Fibroblast of pulmonary artery (primary cell): ENCODE measurements around the gene TBC1D1.

Experiments used
- DNase-seq: peaks from one replicate; pipeline ENCODE4 v3.0.0-alpha.2; 2010; ENCODE audit warnings: low read depth
- H3K4me3 ChIP-seq: replicated peaks from 2 replicates; pipeline ENCODE4 v1.5.1; 2011; ENCODE audit warnings: low read depth, mild to moderate bottlenecking, control low read depth, low read length, moderate library complexity
- TF ChIP-seq, protein P1 (sequence below): IDR thresholded peaks from 2 replicates; pipeline ENCODE4 v1.5.1; 2011; ENCODE audit warnings: mild to moderate bottlenecking, control low read depth, low read length, inconsistent platforms; ENCODE audit errors: missing control alignments

TBC1D1 gene

DNA sequence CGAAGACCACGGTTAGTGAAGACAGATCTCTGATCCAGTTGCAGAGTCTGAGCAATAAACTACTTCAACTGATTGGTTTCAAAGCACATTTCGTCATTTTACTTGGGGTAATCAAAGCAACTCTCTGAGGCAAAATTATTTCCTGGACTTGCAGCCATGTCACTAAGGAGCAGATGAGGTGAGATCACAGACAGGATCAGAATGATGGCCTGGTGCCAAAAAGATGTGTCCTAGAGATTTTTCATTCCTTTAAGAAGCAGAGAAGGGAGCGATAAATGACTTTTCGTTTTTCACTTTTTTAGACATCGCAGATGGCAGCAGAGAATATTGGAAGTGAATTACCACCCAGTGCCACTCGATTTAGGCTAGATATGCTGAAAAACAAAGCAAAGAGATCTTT lies 153.2 kb downstream of the TBC1D1 start:
- H3K4me3 ChIP-seq, result no peak overlapping the region
- no peak for DNase-seq
- TF ChIP-seq, protein P1, sequence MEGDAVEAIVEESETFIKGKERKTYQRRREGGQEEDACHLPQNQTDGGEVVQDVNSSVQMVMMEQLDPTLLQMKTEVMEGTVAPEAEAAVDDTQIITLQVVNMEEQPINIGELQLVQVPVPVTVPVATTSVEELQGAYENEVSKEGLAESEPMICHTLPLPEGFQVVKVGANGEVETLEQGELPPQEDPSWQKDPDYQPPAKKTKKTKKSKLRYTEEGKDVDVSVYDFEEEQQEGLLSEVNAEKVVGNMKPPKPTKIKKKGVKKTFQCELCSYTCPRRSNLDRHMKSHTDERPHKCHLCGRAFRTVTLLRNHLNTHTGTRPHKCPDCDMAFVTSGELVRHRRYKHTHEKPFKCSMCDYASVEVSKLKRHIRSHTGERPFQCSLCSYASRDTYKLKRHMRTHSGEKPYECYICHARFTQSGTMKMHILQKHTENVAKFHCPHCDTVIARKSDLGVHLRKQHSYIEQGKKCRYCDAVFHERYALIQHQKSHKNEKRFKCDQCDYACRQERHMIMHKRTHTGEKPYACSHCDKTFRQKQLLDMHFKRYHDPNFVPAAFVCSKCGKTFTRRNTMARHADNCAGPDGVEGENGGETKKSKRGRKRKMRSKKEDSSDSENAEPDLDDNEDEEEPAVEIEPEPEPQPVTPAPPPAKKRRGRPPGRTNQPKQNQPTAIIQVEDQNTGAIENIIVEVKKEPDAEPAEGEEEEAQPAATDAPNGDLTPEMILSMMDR, result no peak

DNA sequence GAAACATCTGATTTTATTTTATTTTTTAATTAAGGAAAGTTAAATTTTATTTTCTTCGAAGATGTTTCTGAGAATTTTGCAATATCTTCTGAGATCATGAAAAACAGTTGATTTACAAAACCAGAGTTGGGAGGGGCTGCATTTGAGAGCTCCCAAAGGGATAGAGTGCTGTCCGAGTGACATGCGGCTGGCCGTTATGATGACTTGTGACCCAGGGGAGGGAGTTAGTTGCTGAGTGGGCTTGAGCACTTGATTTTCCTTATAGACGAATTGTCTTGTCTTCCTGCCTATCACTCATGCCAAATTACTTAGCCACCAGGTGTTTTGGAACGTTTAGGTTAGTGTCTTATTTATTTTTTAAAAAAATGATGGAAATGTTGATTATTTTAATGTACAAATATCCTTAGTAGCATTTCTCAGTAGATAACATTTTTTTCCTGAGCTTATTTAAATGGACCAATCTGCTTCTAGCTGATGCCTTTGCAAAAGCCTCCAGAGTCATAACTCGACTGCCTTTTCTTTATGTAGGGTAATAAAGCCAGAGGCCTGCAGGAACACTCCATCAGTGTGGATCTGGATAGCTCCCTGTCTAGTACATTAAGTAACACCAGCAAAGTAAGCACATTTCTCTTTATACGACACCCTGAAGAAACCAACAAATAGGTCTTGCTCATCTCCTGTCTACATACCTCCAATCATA lies 154.6 kb downstream of the TBC1D1 start:
- TF ChIP-seq, protein P1, result no peak
- no peak overlapping the region for H3K4me3 ChIP-seq
- no peak for DNase-seq

DNA sequence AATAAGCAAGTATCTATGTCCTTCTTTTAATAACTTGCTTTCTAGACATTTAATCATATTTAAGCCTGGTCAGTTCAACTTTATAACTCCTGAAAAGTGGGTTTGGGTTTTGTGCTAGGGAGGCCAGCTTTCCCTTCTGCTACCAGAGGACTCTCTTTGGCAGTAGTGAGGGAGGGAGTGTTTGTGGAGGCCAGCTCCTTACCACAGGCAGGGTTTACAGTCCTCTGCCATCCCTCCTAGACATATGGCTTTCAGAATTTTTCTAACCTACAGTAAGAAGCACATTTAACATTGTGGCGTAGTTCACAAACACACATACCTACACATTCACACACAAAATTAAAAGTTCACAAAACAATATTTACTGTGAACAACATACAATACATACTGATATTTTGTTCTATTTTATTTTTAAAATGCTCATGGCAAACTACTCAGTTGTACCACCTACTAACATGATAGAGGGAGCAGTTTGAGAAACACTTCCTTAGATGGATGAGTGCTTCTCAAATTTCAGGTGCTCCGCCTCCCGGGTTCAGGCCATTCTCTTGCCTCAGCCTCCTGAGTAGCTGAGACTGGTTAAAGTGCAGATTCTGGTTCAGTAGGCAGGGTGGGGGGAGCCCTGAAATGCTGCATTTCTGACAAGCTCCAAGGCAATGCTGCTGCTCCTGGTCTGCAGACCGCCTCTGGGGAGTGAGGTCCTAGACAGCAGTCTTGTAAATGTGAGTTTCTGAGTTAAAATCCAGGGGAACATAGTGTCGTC lies 156.0 kb downstream of the TBC1D1 start:
- H3K4me3 ChIP-seq, result no peak overlapping the region
- TF ChIP-seq, protein P1, result no peak
- DNase-seq, result no peak

DNA sequence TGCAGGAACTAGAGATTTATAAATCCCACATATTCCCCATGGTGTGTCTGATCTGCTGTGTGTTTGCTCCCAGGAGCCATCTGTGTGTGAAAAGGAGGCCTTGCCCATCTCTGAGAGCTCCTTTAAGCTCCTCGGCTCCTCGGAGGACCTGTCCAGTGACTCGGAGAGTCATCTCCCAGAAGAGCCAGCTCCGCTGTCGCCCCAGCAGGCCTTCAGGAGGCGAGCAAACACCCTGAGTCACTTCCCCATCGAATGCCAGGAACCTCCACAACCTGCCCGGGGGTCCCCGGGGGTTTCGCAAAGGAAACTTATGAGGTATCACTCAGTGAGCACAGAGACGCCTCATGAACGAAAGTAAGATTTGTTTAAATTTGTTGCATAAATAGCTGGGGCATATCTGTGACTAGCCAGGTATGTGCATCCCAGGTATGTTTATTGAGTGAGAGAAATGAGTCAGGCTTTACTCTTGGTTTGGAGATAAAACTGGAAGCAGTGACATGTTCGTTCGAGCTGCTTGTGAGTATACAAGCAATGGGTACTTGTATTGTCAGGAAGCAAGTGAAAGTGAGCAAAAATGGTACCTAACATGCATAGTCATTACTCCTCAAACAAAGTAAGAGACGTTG lies 158.8 kb downstream of the TBC1D1 start:
- no peak for DNase-seq
- TF ChIP-seq, protein P1, result no peak
- H3K4me3 ChIP-seq, result no peak overlapping the region

DNA sequence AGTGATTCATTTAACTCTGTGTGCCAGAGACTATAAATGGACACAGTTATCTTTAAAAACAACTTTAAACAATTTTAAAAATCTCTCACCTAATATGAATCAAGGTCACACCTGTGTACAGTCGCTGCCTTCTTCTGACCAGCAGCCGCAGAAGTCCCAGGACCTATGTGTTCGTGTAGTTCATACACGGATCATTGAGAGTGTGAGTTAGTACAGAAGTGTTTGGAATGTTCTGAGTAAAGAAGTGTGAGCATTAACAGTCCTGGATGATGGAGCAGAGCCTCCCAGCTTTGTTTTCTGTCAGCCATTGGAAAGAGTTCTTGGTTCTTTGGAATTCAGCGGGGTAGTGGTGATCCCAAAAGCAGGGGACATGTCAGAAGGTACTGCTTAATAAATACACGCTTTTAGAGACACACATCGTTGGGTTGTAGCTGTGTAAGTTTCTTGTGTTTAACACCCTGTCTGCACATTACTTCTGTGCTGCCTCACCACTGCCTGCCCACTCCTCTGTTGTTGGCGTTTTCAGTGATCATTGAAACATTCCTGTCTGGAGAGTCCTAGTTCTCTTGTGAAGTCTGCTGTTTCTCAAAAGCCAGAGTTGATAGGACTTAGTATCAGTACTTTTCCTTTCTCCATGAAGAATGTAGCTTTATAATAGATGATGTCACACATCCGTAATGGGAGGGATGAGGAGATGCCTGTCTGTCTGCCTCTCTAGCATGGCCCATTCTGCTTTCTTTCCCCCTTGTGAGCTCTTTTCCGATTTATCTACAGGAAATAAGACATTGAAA lies 159.9 kb downstream of the TBC1D1 start:
- DNase-seq, result peak; percentile 78
- TF ChIP-seq, protein P1, result no peak
- no peak overlapping the region for H3K4me3 ChIP-seq

DNA sequence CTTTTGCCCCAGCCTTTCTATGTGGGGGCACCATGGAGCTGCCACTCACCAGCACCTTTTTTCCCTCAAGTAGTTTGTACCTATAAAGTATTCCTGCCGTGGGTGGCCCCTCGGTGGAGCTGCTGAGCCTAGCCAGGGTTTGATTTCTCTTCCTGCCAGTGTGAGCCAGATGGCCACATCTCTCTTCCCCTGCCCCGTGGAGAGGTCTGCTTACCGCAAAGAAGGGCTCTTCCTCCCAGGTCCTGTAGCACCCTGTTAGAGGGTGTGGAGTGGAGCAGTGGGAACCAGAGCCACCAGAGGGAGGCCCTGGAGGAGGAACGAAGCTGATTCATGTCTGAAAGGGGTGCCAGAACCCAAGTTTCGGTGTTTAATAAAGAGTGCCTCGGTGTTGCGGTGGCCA lies 164.7 kb downstream of the TBC1D1 start:
- TF ChIP-seq, protein P1, result no peak
- no peak for DNase-seq

More for the DNA sequence above, 164.7 kb downstream of the TBC1D1 start:
- H3K4me3 ChIP-seq, result no peak overlapping the region
